ENCODE measurements around the gene DAZ1.
"Not testable (repeated sequence)": the region's sequence is repeated elsewhere in the genome, so short reads cannot be mapped to it uniquely, and the experiment has no call there.

The DAZ1 gene

GRCh38 chrY:23198908-23199307 lies at the start of gene DAZ1:
TSS of gene DAZ1 (minus strand) at chrY:23199008. CDS start at chrY:23198800, 208 bp downstream.
- DNase-seq = not testable (repeated sequence)

GRCh38 chrY:23219233-23219632 lies 20.4 kb upstream of the DAZ1 start, which contains the start of gene DAZ2:
TSS of gene DAZ2 (plus strand) at chrY:23219533. CDS start at chrY:23219741, 208 bp downstream.
- DNase-seq = not testable (repeated sequence)

GRCh38 chrY:23210681-23211080 lies 11.9 kb upstream of the DAZ1 start:
- not testable (repeated sequence) for DNase-seq

GRCh38 chrY:23209802-23210495 lies 11.1 kb upstream of the DAZ1 start:
- DNase-seq = not testable (repeated sequence)

GRCh38 chrY:23207455-23207854 lies 8.6 kb upstream of the DAZ1 start:
- not testable (repeated sequence) for DNase-seq
